HCT116 (cell line): Measurements from ENCODE around the gene STK24.

Experiments used
- ATF3 ChIP-seq: IDR thresholded peaks from 2 replicates; pipeline ENCODE4 v1.6.1; 2012
- CTCF ChIP-seq, 3 experiments: fragments of 200-600 bp in 1 of 3; sonication (generic) in 1 of 3; IDR thresholded peaks in 2 of 3; conservative IDR thresholded peaks in 1 of 3; 2 replicates each; pipeline ENCODE4 v1.5.1; 2012 to 2017; ENCODE audit warnings: low read depth in 2 of 3, low read length in 2 of 3, antibody characterized with exemption in 1 of 3, borderline replicate concordance in 1 of 3, control low read depth in 1 of 3, mild to moderate bottlenecking in 1 of 3, mixed read lengths in 1 of 3, mixed run types in 1 of 3, moderate library complexity in 1 of 3; ENCODE audit not compliant: insufficient read depth in 1 of 3
- EGR1 ChIP-seq: IDR thresholded peaks from 2 replicates; pipeline ENCODE4 v1.6.1; 2012; ENCODE audit warnings: low read depth
- EZH2 ChIP-seq: fragments of 200-600 bp; sonication (generic); IDR thresholded peaks from 2 replicates; pipeline ENCODE4 v1.6.1; 2017; ENCODE audit warnings: antibody characterized with exemption, mixed run types
- POLR2A ChIP-seq: IDR thresholded peaks from 2 replicates; pipeline ENCODE4 v1.7.0; 2011; ENCODE audit warnings: borderline replicate concordance; ENCODE audit not compliant: insufficient read depth, insufficient read length; ENCODE audit errors: extremely low read depth
- SP1 ChIP-seq: IDR thresholded peaks from 2 replicates; pipeline ENCODE4 v1.6.1; 2012; ENCODE audit warnings: low read depth
- SRF ChIP-seq: IDR thresholded peaks from 2 replicates; pipeline ENCODE4 v1.6.1; 2012; ENCODE audit warnings: low read depth

- TF ChIP-seq CTCF (IDR thresholded peaks at IDR 0.05 in 2 of 3, conservative IDR thresholded peaks at IDR 0.05 in 1 of 3; ENCODE audit: borderline replicate concordance in 1 of 3, insufficient read depth in 1 of 3, low read depth in 2 of 3, low read length in 2 of 3) (no peak), EZH2 (no peak), SP1 (no peak), ATF3 (no peak), EGR1 (no peak), POLR2A (no peak), SRF (no peak)
Measured at GRCh38 chr13:98487522-98487921, 89.4 kb downstream of the STK24 start.
